ENCODE data around the gene PEG3.

Gene PEG3

GRCh38 chr19:56823956-56824355 lies 16.6 kb downstream of the PEG3 start:
- DNase-seq: no peak
- H4K12ac ChIP-seq (ENCODE audit: low read depth, low read length): no peak overlapping the region
- H3K4ac ChIP-seq (ENCODE audit: low read depth, low read length): no peak overlapping the region
- H3K27me3 ChIP-seq (ENCODE audit: insufficient read depth, low read length): no peaks in the 10 kb centered on the region
- no peaks in the 10 kb centered on the region for H3K4me1 ChIP-seq (ENCODE audit: control insufficient read depth in 1 of 2, insufficient read depth in 2 of 2, low read length in 2 of 2)
- no peak overlapping the region for H3K4me2 ChIP-seq (ENCODE audit: low read length)
- no peak overlapping the region for H2BK5ac ChIP-seq (ENCODE audit: low read depth, low read length, poor library complexity)
- H2BK12ac ChIP-seq (ENCODE audit: low read length): no peak overlapping the region
- peaks cover 16 to 24% of the 10 kb centered on the region in 2 experiments for H3K36me3 ChIP-seq (ENCODE audit: control insufficient read depth in 1 of 2, insufficient read depth in 2 of 2, low read length in 2 of 2)
- no peak overlapping the region for H4K8ac ChIP-seq (ENCODE audit: low read depth, low read length)
- H2BK120ac ChIP-seq (ENCODE audit: insufficient read depth, low read length, poor library complexity): no peak overlapping the region
- no peak overlapping the region for H3K4me3 ChIP-seq (ENCODE audit: low read depth, low read length)
- H3K23ac ChIP-seq (ENCODE audit: low read length): no peak overlapping the region
- no CpG with 5 or more reads among the region's 6 CpGs for WGBS (ENCODE audit: extremely low coverage, insufficient coverage, insufficient read length)
- no peak overlapping the region for H3K14ac ChIP-seq (ENCODE audit: low read length)
- H3K79me2 ChIP-seq (ENCODE audit: control insufficient read depth, insufficient read depth, low read length, poor library complexity): no peaks in the 10 kb centered on the region
- H2AFZ ChIP-seq (ENCODE audit: insufficient read depth, low read length, poor library complexity): no peak overlapping the region
- no peak overlapping the region for H3K9ac ChIP-seq (ENCODE audit: low read length)
- H3K9me3 ChIP-seq (ENCODE audit: insufficient read depth, low read depth, low read length): peaks cover 14% of the 10 kb centered on the region
- H3K79me1 ChIP-seq (ENCODE audit: low read length): no peaks in the 10 kb centered on the region
- H3K18ac ChIP-seq (ENCODE audit: low read length): no peak overlapping the region
- no peak overlapping the region for H3K27ac ChIP-seq (ENCODE audit: low read depth, low read length)
- H4K91ac ChIP-seq (ENCODE audit: low read depth, low read length): no peak overlapping the region
- H2AK5ac ChIP-seq (ENCODE audit: low read length): no peak overlapping the region

GRCh38 chr19:56823417-56823816 lies 17.1 kb downstream of the PEG3 start:
- H3K18ac ChIP-seq (ENCODE audit: low read length): no peak overlapping the region
- no peak overlapping the region for H4K12ac ChIP-seq (ENCODE audit: low read depth, low read length)
- no peak for DNase-seq
- H3K9ac ChIP-seq (ENCODE audit: low read length): no peak overlapping the region
- H3K36me3 ChIP-seq (ENCODE audit: control insufficient read depth in 1 of 2, insufficient read depth in 2 of 2, low read length in 2 of 2): peaks cover 19 to 24% of the 10 kb centered on the region in 2 experiments
- no peaks in the 10 kb centered on the region for H3K27me3 ChIP-seq (ENCODE audit: insufficient read depth, low read length)
- peaks cover 16% of the 10 kb centered on the region for H3K9me3 ChIP-seq (ENCODE audit: insufficient read depth, low read depth, low read length)
- H2AFZ ChIP-seq (ENCODE audit: insufficient read depth, low read length, poor library complexity): no peak overlapping the region
- H2AK5ac ChIP-seq (ENCODE audit: low read length): no peak overlapping the region
- H3K27ac ChIP-seq (ENCODE audit: low read depth, low read length): no peak overlapping the region
- no peak overlapping the region for H2BK120ac ChIP-seq (ENCODE audit: insufficient read depth, low read length, poor library complexity)
- no peaks in the 10 kb centered on the region for H3K4me1 ChIP-seq (ENCODE audit: control insufficient read depth in 1 of 2, insufficient read depth in 2 of 2, low read length in 2 of 2)
- H3K14ac ChIP-seq (ENCODE audit: low read length): no peak overlapping the region
- H3K79me2 ChIP-seq (ENCODE audit: control insufficient read depth, insufficient read depth, low read length, poor library complexity): no peaks in the 10 kb centered on the region
- no peaks in the 10 kb centered on the region for H3K79me1 ChIP-seq (ENCODE audit: low read length)
- no peak overlapping the region for H4K8ac ChIP-seq (ENCODE audit: low read depth, low read length)
- H2BK12ac ChIP-seq (ENCODE audit: low read length): no peak overlapping the region
- no CpG with 5 or more reads among the region's 12 CpGs for WGBS (ENCODE audit: extremely low coverage, insufficient coverage, insufficient read length)
- no peak overlapping the region for H3K4ac ChIP-seq (ENCODE audit: low read depth, low read length)
- H3K4me3 ChIP-seq (ENCODE audit: low read depth, low read length): no peak overlapping the region
- H4K91ac ChIP-seq (ENCODE audit: low read depth, low read length): no peak overlapping the region
- no peak overlapping the region for H2BK5ac ChIP-seq (ENCODE audit: low read depth, low read length, poor library complexity)
- no peak overlapping the region for H3K23ac ChIP-seq (ENCODE audit: low read length)
- no peak overlapping the region for H3K4me2 ChIP-seq (ENCODE audit: low read length)

- H3K9me3 ChIP-seq (ENCODE audit: insufficient read depth, low read depth, low read length): peaks cover 18% of the 10 kb centered on the region
- H2BK5ac ChIP-seq (ENCODE audit: low read depth, low read length, poor library complexity): no peak overlapping the region
- H3K18ac ChIP-seq (ENCODE audit: low read length): no peak overlapping the region
- H3K14ac ChIP-seq (ENCODE audit: low read length): no peak overlapping the region
- H3K9ac ChIP-seq (ENCODE audit: low read length): no peak overlapping the region
- H3K36me3 ChIP-seq (ENCODE audit: control insufficient read depth in 1 of 2, insufficient read depth in 2 of 2, low read length in 2 of 2): peaks cover 19 to 24% of the 10 kb centered on the region in 2 experiments
- H3K23ac ChIP-seq (ENCODE audit: low read length): no peak overlapping the region
- H3K4ac ChIP-seq (ENCODE audit: low read depth, low read length): no peak overlapping the region
- H3K79me2 ChIP-seq (ENCODE audit: control insufficient read depth, insufficient read depth, low read length, poor library complexity): no peaks in the 10 kb centered on the region
- no peak overlapping the region for H4K8ac ChIP-seq (ENCODE audit: low read depth, low read length)
- no peak overlapping the region for H4K12ac ChIP-seq (ENCODE audit: low read depth, low read length)
- no peak overlapping the region for H2BK12ac ChIP-seq (ENCODE audit: low read length)
- no peak overlapping the region for H2BK120ac ChIP-seq (ENCODE audit: insufficient read depth, low read length, poor library complexity)
- no peak overlapping the region for H3K27ac ChIP-seq (ENCODE audit: low read depth, low read length)
- H4K91ac ChIP-seq (ENCODE audit: low read depth, low read length): no peak overlapping the region
- no peaks in the 10 kb centered on the region for H3K4me1 ChIP-seq (ENCODE audit: control insufficient read depth in 1 of 2, insufficient read depth in 2 of 2, low read length in 2 of 2)
- H3K4me2 ChIP-seq (ENCODE audit: low read length): no peak overlapping the region
- no peak overlapping the region for H3K4me3 ChIP-seq (ENCODE audit: low read depth, low read length)
- no peaks in the 10 kb centered on the region for H3K79me1 ChIP-seq (ENCODE audit: low read length)
- no CpG with 5 or more reads among the region's 5 CpGs for WGBS (ENCODE audit: extremely low coverage, insufficient coverage, insufficient read length)
- no peak for DNase-seq
- H2AFZ ChIP-seq (ENCODE audit: insufficient read depth, low read length, poor library complexity): no peak overlapping the region
- H3K27me3 ChIP-seq (ENCODE audit: insufficient read depth, low read length): no peaks in the 10 kb centered on the region
- no peak overlapping the region for H2AK5ac ChIP-seq (ENCODE audit: low read length)
Observed at GRCh38 chr19:56822755-56823154, 17.8 kb downstream of the PEG3 start.

- WGBS (ENCODE audit: extremely low coverage, insufficient coverage, insufficient read length): no CpG with 5 or more reads among the region's 6 CpGs
- Histone ChIP-seq H3K27me3 (ENCODE audit: insufficient read depth, low read length) (no peaks in the 10 kb centered on the region), H3K27ac (ENCODE audit: low read depth, low read length) (no peak overlapping the region), H2BK5ac (ENCODE audit: low read depth, low read length, poor library complexity) (no peak overlapping the region), H3K9me3 (ENCODE audit: insufficient read depth, low read depth, low read length) (peaks cover 21% of the 10 kb centered on the region), H4K91ac (ENCODE audit: low read depth, low read length) (no peak overlapping the region), H3K14ac (ENCODE audit: low read length) (no peak overlapping the region), H4K8ac (ENCODE audit: low read depth, low read length) (no peak overlapping the region), H2AFZ (ENCODE audit: insufficient read depth, low read length, poor library complexity) (no peak overlapping the region), H3K4me2 (ENCODE audit: low read length) (no peak overlapping the region), H4K12ac (ENCODE audit: low read depth, low read length) (no peak overlapping the region), H3K79me2 (ENCODE audit: control insufficient read depth, insufficient read depth, low read length, poor library complexity) (no peaks in the 10 kb centered on the region), H3K4me1 (ENCODE audit: control insufficient read depth in 1 of 2, insufficient read depth in 2 of 2, low read length in 2 of 2) (no peaks in the 10 kb centered on the region), H2BK120ac (ENCODE audit: insufficient read depth, low read length, poor library complexity) (no peak overlapping the region), H2AK5ac (ENCODE audit: low read length) (no peak overlapping the region), H3K79me1 (ENCODE audit: low read length) (no peaks in the 10 kb centered on the region), H2BK12ac (ENCODE audit: low read length) (no peak overlapping the region), H3K9ac (ENCODE audit: low read length) (no peak overlapping the region), H3K18ac (ENCODE audit: low read length) (no peak overlapping the region), H3K4ac (ENCODE audit: low read depth, low read length) (no peak overlapping the region), H3K23ac (ENCODE audit: low read length) (no peak overlapping the region), H3K36me3 (ENCODE audit: control insufficient read depth in 1 of 2, insufficient read depth in 2 of 2, low read length in 2 of 2) (peaks cover 27 to 29% of the 10 kb centered on the region in 2 experiments), H3K4me3 (ENCODE audit: low read depth, low read length) (no peak overlapping the region)
- DNase-seq: no peak
Observed at GRCh38 chr19:56821675-56822074, 18.9 kb downstream of the PEG3 start.

Measured in trophoblast cell (in vitro differentiated cells and primary cell).